B cell (primary cell): Measurements from ENCODE around the gene CREB5.

Source experiments
- CTCF ChIP-seq: fragments of 200-600 bp; IDR thresholded peaks from one replicate; pipeline ENCODE4 v1.8.0; 2022; ENCODE audit warnings: antibody characterized with exemption, mild to moderate bottlenecking
- EZH2 ChIP-seq: IDR thresholded peaks from 2 replicates; pipeline ENCODE4 v1.6.1; 2012; ENCODE audit warnings: borderline replicate concordance, low read depth, mild to moderate bottlenecking, moderate library complexity, low read length; ENCODE audit not compliant: insufficient read depth, poor library complexity, severe bottlenecking

GRCh38 chr7:28575241-28575643 is 162.9 kb downstream of the CREB5 start:
- no peak for TF ChIP-seq CTCF
- no peak for TF ChIP-seq EZH2
